ENCODE results near the gene NUDT21. TPM values are rescaled to one million over a fixed set of nuclear protein-coding genes. Genes with fewer than 3 reads are reported as not detected.

The NUDT21 gene
- total RNA-seq, 1 donor from 2014 or later: 239 TPM

DNA sequence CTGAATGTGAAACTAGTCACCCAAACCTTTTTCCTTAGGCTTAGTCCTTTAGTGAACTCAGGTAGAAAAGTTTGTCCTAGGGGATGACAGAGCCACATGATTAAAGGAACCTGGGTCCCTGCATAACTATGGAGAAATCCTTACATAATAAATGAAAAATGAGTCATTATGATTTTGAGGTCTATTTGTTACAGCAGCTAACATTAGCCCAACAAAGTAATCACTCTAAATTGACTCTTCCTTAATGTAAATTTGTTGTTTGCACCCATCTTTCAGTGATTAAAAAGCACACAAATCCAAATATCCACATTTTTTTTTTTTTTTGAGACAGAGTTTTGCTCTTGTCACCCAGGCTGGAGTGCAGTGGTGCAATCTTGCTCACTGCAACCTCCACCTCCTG lies 32.3 kb upstream of the NUDT21 start:
- Mint-ChIP-seq H3K4me3 (no peak overlapping the region), H3K9me3 (no peaks in the 10 kb centered on the region), H3K27me3 (ENCODE audit: low read depth) (no peaks in the 10 kb centered on the region), H3K36me3 (ENCODE audit: low read depth) (peaks cover 9% of the 10 kb centered on the region), H3K27ac (ENCODE audit: unreplicated experiment) (no peak overlapping the region), H3K4me1 (peaks cover 4% of the 10 kb centered on the region)
- TF ChIP-seq, protein P1, sequence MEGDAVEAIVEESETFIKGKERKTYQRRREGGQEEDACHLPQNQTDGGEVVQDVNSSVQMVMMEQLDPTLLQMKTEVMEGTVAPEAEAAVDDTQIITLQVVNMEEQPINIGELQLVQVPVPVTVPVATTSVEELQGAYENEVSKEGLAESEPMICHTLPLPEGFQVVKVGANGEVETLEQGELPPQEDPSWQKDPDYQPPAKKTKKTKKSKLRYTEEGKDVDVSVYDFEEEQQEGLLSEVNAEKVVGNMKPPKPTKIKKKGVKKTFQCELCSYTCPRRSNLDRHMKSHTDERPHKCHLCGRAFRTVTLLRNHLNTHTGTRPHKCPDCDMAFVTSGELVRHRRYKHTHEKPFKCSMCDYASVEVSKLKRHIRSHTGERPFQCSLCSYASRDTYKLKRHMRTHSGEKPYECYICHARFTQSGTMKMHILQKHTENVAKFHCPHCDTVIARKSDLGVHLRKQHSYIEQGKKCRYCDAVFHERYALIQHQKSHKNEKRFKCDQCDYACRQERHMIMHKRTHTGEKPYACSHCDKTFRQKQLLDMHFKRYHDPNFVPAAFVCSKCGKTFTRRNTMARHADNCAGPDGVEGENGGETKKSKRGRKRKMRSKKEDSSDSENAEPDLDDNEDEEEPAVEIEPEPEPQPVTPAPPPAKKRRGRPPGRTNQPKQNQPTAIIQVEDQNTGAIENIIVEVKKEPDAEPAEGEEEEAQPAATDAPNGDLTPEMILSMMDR (conservative IDR thresholded peaks at IDR 0.05): no peak
- no peak for DNase-seq (ENCODE audit: low read depth, low spot score)

DNA sequence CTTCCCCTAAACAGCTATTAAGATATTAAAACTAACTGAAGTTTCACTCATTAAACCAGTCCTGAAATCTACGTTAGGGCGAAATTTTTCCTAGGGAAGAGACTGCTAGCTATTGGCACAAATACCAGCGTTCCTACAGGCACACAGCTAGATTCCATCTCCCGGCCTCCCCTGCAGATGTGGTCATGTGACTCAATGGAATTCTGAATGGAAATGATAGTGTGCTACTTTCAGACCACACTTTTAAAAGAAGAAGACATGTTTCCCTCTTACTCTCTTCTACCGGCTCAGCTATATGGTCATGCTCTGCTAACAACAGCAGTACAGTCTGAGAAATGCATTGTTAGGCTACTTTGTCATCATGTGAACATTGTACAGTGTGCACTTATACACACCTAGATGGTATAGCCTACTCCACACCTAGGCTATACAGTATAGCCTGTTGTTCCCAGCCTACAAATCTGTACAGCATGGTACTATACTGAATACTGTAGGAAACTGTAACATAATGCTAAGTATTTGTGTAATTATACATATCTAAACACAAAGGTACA lies 31.6 kb upstream of the NUDT21 start:
- no peak for DNase-seq (ENCODE audit: low read depth, low spot score)
- Mint-ChIP-seq H3K4me3 (no peak overlapping the region), H3K4me1 (no peaks in the 10 kb centered on the region), H3K9me3 (no peaks in the 10 kb centered on the region), H3K36me3 (ENCODE audit: low read depth) (peaks cover 9% of the 10 kb centered on the region), H3K27me3 (ENCODE audit: low read depth) (no peaks in the 10 kb centered on the region), H3K27ac (ENCODE audit: unreplicated experiment) (no peak overlapping the region)
- TF ChIP-seq, protein P1 (conservative IDR thresholded peaks at IDR 0.05): no peak

DNA sequence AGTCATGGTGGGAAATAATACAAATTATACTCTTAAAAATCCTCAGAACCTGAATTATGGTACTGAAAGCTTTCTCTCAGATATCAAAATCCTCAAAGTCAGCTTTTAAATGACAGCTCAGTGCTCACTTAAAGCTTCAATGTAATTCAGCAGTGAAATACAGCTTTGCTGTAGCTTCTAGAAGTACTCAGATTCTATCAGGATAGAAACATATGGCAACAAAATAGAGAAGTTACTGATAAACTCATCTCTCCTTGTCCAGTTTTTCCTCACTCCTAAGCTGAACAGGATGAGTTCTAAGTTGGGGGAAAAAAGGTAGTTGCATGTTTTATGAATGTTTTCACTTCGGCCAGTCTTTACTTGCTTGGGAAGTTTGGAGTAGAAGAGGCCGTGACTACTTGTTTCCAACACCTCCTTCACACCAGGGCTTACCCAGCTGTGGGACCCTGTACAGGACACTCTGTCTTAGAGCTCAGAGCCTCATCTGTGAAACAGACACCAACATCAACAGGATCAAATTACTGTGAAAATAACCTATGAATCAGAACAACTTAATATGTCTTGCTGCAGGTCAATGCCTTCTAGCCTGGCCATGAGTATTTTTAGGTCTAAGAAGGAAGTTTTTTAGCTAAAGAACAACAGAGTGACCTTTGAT lies 30.5 kb upstream of the NUDT21 start:
- Mint-ChIP-seq H3K9me3 (no peaks in the 10 kb centered on the region), H3K27me3 (ENCODE audit: low read depth) (no peaks in the 10 kb centered on the region), H3K36me3 (ENCODE audit: low read depth) (peaks cover 16% of the 10 kb centered on the region), H3K27ac (ENCODE audit: unreplicated experiment) (no peak overlapping the region), H3K4me3 (no peak overlapping the region), H3K4me1 (no peaks in the 10 kb centered on the region)
- no peak for DNase-seq (ENCODE audit: low read depth, low spot score)
- TF ChIP-seq, protein P1 (conservative IDR thresholded peaks at IDR 0.05): no peak

DNA sequence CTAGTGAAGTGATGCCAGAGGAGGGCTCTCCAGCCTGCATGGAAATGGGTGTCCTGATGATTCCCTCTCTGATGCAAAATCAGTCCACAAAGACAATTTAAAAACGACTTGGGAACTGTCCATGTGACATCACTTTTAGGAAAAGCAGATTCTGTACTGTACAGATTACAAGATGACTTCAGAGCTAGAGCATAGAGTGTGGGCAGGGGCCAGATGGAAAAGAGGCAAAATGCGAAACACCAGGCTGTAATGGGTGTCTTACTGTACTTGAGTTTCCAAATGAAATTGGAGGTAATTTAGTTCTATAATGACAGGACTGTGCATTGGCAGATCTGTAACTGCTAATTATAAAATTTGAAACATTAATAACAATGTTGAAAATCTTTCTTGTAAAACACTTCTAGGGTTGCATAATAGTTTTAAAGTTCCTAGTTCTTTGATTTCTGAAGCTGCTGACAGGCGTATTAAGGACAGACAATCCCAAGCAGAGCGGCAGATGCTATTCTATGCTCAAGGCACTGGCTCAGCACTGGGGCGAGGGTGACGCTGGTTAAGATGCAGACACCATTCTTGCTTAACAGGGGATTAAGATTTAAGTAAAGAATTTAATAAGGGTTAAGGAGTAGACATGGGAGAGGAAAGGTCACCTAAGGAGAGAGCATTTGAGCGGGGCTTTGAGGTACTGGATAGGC lies 29.8 kb upstream of the NUDT21 start:
- Mint-ChIP-seq H3K36me3 (ENCODE audit: low read depth) (peaks cover 17% of the 10 kb centered on the region), H3K4me1 (no peaks in the 10 kb centered on the region), H3K27ac (ENCODE audit: unreplicated experiment) (no peak overlapping the region), H3K4me3 (no peak overlapping the region), H3K27me3 (ENCODE audit: low read depth) (no peaks in the 10 kb centered on the region), H3K9me3 (no peaks in the 10 kb centered on the region)
- TF ChIP-seq, protein P1 (conservative IDR thresholded peaks at IDR 0.05): no peak
- DNase-seq (ENCODE audit: low read depth, low spot score): no peak

DNA sequence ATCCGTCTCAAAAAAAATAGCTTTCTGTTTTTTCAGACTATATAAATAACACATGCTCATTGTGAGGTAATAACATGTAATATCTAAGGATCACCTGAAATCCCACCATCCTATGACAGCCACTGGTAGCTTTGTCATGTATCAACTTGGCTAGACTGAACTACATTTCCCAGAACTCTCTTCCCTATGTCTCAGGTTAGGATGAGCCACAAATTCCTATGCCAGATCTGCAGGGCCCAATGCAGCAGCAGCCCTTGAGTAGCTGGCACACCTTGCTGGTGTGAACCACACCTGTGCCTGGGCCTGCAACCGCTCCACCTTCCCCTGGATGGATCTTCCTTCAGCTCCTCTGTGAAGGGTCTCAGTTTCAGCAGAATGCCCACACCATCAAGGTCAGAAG lies 28.3 kb upstream of the NUDT21 start:
- Mint-ChIP-seq H3K4me1 (no peaks in the 10 kb centered on the region), H3K27ac (ENCODE audit: unreplicated experiment) (no peak overlapping the region), H3K9me3 (no peaks in the 10 kb centered on the region), H3K36me3 (ENCODE audit: low read depth) (peaks cover 15% of the 10 kb centered on the region), H3K4me3 (no peak overlapping the region), H3K27me3 (ENCODE audit: low read depth) (no peaks in the 10 kb centered on the region)
- TF ChIP-seq, protein P1 (conservative IDR thresholded peaks at IDR 0.05): no peak
- DNase-seq (ENCODE audit: low read depth, low spot score): no peak

All from neural crest cell (in vitro differentiated cells).